HG03439 (cell line): ENCODE data around the gene MAEA.

Experiments
- ATAC-seq: cut with Tn5 transposase; IDR thresholded peaks from one replicate; pipeline ENCODE4 v1.9.1; 2021; ENCODE audit warnings: mild to moderate bottlenecking, moderate library complexity; ENCODE audit not compliant: unreplicated experiment

The MAEA gene

DNA sequence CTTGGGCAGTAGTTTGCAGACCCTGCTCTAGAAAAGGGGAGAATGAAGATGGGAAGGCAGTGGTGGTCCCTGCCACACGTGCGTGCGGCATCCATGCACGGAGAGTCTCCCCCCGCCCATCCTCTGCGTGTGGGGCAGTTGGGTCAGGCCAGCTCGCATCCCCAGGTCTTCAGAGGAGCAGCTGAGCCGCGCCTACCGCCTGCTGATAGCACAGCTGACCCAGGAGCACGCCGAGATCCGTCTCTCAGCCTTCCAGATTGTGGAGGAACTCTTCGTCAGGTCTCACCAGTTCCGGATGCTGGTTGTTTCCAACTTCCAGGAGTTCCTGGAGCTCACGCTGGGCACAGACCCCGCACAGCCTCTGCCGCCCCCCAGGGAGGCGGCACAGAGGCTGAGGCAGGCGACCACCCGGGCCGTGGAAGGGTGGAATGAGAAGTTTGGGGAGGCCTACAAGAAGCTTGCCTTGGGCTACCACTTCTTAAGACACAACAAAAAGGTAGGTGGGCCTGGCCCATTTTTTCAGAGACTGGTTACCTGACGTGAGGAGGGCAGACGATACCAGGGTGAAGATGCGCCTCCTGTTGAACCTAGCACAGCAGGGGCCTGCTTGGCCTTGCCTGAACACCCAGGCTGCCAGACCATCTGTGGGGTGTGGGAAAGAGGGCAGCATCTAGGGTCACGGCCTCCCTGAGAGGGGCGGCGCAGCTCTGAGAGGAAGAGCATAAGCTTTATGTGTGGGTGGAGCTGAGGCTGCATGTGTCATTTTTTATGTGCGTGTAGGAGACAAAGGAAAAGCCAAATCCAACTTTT is 59.9 kb downstream of the MAEA start:
- no peak for ATAC-seq

DNA sequence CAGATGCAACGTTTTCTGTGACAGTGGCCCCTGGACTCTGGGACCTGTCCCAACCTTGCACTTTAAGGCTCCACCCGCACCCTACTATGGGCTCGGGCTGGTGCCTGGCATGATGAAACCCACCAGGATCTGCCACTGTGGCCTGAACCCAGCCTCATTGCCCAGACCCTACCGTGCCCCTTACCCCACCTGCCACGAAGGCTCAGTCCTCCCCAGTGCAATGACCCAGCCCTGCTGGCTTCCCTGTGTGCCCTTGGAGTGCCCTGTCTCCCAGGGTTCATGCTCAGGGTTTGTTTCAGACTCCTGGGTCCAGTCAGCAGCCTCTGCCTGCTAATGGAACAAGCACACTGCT is 60.5 kb downstream of the MAEA start:
- no peak for ATAC-seq

DNA sequence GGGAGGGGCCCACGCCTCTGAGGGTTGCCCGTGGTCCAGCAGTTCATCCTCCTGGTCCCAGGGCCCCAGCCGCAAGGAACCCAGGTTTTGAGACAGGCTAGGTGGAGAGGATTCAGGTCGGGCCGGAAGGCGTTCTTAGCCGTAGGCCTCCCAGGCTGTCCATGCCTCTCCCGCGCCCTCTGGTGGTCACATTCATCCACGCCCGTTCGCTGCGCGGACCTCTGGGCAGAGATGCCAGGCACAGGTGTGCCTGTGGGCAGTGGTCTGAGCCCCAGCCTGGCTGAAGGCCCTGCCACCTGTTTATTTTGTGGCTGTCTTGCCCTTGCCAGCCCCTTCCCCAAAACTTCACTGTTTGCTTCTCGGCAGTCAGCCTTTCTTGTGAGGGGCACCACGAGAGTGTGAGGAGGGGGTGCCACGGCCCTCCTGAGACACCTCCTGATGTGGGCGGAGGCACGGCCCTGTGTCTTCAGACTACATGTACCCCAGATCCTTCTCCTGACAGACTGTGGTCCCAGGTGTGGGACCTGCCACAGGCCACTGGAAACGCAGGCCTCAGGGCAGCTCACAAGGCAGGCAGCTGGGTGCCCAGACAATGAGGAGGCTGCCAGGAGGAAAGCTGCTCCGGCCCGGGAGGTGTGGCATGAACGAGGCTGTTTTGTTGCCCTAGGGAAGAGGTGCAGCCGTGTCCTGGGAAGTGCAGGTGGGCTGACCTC is 62.3 kb downstream of the MAEA start:
- peak; percentile 25 for ATAC-seq

DNA sequence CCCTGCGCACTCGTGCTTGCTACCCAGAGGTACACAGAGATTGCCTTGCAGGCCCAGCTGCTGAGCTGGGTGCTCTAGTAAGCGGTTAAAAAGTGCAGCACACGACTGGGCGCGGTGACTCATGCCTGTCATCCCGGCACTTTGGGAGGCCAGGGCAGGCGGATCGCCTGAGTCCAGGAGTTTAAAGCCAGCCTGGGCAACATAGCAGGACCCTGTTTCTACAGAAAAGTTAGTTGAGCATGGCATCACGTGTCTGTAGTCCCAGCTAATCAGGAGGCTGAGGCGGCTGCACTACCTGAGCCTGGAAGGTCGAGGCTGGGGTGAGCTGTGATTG is 62.8 kb downstream of the MAEA start:
- no peak for ATAC-seq

DNA sequence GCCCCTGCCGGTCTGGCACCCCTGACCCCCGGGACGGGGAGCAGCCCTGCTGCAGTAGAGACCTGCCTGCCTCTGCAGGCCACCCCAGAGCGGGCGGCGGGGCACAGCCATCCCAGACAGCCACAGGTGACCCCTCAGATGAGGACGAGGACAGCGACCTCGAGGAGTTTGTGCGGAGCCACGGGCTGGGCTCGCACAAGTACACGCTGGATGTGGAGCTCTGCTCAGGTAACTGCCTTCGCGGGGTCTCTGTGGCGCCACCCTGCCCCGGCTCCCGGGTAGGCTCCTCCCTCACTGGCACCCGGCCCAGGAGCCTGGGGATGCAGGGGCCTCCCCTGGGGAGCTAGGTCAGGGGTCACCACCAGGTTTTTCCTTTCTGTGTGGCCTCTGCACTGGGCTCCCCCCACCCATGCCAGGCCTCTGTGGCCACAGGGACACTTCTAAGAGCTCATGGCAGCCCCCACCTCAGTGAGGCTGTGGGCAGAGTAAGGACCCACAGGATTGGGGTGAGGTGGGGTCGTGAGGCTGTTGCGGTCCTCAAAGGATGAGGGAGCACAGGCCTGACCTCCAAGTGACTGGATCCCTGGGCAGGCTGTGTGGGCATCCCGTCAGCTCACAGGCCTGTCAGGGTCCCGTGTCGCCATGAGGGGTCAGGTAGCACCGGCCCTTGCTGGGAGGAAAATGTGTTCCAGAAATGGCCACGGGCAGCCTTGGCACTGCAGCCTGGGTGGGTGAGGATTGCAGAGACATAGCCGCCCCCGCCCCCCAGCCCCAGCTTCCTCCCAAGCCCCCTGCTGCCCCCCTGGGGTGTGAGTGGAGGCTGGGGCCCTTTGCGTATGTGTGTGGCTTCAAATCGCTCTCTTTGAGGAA is 63.7 kb downstream of the MAEA start:
- ATAC-seq: no peak

DNA sequence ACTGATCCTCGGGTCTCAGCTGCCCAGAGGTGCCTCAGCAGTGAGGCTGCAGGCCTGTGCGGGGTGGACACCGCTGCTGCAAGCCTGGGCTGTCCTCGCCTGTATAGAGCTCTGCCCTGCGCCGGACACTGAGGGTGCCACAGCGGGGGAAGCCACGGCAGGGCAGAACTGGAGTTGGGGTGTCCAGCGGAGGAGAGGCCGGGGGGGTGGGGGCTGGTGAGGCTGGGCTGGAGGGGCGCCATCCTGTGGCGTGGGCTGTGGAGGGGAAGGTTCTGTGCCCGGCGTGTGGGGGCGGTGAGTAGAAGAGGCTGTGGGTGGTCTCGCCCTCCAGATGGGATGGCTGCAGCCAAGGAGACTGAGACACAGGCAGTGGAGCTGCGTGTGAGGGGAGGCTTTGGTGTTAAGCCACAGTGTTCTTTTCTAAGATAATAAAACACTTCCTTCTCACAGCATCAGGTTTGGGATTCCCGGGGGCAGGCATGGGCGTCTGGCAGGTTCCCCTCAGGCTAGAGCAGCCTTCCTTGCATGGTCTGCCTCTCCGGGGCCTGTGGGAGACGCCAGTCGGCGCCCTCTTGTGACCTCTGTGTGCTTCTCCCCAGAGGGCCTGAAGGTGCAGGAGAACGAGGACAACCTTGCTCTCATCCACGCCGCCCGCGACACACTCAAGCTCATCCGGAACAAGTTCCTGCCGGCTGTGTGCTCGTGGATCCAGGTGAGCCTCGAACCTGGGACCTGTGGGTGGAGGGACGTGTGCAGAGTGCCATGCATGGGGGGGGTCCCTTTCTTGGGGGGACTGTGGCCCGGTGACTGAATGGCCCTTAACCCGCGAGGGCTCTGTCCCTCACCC is 64.7 kb downstream of the MAEA start:
- no peak for ATAC-seq

DNA sequence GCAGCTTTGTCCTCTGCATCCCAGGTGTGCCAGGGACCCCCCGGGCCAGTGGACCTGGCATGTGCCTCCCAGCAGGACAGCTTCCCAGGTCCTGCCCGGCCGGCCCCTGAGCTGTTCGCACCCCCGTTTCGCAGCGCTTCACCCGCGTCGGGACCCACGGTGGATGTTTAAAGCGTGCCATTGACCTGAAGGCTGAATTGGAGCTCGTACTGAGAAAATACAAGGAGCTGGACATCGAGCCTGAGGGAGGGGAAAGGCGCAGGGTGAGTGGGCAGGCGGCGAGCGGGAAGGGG is 65.2 kb downstream of the MAEA start:
- ATAC-seq: no peak

DNA sequence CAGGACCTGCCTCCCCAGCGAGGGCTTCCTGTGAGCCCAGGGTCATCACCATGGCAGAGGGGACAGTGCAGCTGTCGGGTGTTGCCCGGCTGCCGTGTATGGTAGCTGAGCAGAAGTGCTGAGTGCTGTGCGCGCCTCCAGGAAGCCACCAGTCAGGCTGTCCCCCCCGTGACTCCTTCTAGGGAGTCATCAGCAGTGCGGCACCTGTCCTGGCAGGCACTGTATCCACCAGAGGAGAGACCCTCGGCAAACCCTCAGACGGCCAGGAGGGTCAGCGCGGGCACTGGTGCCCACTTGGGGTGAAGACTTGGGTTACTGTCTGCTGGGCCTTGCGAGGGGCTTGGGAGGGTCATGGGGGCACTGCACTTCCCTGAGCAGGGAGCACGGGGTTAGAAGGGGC is 65.7 kb downstream of the MAEA start:
- no peak for ATAC-seq

DNA sequence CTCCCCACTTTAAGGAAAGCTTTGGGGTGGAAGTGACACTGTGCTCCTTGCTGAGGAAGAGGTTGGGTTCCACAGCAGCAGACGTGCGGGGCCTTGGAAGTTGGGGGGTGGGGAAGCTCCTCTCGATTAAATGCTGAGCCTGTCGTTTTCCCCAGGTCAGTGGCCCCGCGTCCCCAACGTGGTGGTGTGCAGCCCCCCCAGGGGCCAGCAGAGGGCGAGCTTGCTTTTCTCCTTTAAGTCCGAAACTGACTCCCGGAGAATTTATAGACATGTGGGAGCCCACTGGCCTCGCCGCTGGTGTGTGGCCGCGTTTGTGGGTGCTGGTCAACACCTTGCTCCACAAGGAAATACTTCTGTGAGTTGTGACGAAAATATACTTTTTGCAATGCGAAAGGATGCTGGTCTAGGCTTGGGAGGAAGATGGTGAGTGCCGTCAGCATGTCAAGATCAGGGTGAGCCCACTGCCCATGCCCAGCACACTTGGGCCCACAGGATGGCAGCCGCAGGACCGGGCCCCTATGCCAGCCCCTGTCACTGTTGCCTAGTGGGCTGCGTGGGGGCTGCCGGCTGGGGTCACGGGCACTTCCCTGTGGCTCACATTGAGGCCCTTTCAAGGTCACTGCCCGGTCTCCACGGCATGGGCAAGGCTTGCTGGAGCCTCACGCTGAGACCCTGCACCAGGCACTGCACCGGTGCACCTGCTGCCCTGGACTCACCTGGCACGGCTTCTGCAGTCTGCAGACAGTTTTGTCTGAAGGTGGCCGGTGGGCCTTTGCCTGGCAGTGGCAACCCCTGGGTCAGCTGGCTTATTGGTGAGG is 66.7 kb downstream of the MAEA start:
- no peak for ATAC-seq

DNA sequence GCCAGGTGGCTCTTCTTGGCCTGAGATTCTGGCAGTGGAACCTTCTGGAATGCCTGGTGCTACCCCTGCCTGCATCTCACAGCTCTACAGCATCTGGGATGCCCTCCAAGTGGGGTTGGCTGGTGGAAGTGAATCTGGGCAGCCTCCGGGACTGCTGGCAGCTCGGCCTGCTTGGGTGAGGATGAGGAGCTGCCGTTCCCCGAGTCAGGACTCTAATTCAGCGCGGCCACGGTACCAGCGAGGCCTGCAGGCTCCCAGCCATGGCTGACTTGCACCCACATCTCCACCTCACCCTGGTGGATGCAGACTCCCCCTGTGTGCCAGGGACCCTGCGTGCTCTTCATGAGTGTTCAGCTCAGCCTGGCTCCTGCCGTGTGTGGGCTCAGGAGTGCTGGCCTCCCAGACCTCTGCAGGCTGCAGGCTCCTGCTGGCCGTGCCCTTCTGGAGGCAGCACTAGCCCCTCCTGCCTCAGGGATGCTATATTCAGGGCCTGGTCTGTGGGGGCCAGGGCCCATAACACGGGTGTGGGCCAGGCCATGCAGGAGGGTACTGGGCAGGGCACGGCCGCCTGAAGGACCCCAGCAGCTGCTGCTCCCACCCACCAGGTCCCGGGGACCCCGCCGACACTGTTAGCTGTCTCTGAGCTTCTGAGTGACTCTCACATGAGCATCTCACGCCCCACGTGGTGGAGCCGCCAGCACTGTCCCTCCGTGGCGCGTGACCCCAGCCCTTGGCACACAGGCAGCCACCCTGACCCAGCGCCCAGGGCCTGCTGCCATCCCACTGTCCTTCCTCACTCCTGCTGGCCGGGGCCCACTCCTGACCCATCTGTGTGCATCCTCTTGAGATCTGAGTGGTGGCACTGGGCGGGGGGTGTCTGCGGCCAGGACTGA is 67.9 kb downstream of the MAEA start:
- ATAC-seq: no peak

DNA sequence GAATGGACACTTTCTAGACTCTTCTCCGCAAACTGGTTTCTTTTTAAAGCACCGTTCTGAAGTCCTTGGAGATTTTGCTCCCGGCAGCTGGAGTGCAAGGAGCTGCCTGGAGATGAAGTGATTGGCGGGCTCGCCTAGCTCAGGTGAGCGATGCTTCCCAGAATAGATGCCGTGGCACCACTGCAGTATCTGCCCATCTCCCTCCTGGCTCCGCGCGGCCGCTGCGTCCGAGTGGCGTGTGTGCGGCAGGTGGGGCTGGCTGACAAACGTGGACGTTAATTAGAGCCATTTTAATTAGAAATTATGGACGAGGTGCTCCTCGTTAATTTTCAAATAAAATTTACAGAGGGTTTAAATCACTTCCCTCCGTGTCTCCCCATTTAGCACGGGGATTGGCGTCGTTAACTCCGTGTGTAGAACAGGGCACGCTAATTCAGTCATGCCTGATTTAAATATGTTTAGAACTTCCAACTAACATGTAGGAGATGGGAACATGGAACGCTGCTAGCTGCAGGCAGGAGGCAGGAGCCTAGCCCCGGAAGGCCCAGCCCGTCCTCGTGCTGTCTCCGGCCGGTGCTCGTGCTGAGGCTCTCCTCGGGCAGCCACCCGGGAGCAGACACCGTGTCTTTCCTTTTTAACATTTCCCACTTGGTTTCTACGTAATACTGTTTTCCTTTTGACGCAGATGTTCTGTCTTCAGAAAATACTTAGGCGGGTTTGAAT is 68.9 kb downstream of the MAEA start:
- ATAC-seq: no peak

DNA sequence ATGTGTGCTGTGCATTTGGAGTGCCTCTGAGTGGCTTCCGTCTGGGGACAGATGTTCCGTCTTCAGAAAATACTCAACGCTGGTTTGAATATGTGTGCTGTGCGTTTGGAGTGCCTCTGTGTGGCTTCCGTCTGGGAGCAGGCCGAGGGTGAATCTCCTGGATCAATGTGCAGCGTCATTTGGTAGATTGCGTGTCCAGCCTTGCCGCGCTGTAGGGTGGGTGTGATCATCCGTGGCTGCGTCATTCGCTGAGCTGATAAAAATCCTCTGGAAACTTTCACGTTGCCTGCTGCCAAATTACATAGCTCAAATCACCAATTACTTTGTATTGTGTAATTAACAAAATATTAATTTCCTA is 69.4 kb downstream of the MAEA start:
- no peak for ATAC-seq

DNA sequence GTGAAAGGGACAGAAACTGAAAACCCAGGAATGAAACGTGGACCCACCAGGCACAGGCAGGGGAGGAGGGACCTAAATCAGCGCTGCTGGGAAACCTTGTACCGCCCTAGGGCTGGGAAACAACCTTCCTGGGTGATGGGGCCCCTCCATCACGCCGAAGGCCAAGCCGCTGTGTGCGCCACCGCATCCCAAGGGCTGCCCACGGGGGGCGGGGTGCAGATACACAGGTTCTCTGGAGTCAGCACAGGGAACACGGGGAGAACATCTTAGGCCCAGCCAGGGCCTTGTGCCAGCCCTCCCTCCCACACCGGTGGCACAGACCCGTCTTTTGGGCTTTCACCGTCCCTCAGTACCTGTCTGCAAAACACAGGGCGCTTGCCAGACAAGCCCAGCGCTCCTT is 70.3 kb downstream of the MAEA start:
- ATAC-seq: no peak

DNA sequence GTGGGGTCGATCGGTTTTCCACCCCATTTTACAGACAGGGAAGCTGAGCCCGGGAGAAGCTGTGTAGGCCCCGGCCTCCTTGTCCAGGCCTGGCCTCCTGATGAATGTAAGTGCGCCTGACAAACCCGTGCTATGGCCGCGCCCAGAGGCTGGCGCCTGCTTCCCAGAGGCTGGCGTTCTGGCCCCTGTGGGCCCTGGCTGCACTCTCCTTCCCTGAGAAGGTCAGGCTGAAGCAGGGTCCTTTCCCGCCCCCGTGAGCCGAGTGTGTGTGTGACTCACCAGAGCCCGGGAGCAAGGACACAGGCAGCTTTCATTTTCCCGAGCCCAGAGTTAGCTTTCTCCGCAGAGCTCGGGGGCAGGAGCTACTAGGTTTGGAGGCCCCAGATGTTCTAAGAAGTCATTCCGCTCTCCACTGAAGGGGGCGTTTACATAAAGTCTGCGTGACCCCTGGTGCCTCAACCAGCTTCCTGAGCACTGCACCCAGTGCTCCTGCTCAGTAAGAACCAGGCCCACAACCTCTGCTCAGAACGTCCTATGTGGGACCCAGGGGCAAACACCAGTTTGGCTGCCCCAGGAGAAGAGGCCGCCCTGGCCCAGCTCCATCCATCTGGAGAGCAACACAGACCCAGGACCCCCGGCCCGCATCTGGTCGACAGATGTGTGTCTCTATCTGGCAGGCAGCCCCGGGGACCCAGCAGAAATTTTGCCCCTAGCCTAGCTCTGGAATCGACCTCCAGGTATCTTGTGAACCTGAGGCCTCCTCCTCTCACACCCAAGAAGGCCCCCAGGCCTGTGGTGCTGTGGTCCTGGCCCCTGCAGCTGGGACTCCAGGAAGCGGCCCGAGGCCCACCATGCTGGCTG is 71.0 kb downstream of the MAEA start:
- ATAC-seq: no peak

DNA sequence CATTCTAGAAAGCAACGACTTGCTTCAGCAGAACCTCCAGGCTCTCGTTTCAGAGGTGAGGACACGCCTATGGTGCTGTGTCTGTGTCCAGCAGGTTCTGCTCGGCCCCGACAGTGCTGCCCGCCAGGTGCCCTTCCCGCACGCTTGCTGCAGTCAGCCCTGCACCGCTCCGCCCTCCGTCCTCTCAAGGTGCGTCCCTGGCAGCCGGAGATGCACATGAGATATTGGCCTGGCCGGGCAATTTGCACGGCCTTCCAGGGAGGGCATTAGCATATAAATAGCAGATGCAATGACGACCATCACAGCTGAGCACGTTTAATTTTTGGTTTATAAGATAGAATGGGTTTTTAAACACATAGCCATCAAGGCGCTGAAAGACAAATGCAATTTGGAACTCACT is 71.7 kb downstream of the MAEA start:
- no peak for ATAC-seq

DNA sequence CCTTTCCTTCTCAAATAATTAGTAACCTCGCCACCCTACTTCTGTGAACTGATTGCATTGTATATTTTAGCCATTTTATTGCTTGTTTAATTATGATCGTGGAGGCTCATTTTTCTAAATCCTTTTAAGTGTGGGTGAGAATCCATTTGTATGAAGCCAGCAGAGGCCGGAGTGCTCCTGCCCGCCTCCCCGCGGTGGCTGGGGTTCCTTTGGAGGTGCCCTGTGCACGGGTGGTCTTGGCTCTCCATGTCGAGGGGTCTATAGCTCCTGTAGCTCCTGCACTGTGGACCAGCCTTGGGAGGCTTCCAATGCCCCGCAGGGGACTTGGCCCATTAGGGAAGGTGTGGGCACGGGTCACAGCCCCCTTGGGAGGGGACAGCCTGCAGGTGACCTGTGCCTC is 72.4 kb downstream of the MAEA start:
- no peak for ATAC-seq

DNA sequence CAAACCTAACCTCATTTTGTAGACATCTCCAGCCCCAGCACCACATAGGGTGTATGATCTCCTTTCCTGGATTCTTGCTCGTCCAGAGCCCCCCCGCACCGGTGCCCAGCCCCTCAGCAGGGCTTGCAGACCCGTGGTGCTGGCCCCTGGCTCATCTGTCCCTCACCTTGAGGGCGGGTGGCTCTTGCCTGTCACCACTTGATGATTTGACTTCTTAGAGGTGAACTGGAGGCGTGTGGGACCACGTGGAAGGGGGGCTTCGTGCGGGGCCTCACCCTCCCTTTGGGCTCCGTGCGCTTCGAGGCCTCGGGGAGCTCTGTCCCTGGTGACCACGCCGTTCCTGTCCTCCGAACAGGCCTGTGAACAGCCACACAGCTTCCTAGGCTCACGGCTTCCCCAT is 72.8 kb downstream of the MAEA start:
- ATAC-seq: no peak

DNA sequence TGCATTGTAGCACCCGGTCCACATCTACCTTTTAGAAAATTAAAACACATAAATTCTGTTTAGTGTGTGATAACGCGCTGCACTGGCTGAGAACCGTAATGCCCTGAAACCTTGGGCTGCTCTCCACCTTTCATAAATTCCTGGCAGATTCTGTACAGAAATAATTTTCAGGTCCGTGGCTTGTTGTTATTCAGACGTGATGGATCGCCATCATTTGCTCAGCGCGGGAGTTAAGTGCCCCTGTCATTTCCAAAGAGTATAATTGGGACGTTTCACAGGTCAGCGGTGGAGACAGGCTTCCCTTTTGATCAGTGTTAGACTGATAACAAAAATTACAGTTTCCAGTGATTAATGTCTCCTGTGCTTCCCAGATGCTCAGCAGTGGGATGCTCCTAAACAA is 73.8 kb downstream of the MAEA start:
- no peak for ATAC-seq
